GM21529 (cell line): ENCODE measurements around the gene DYNLT4.
"Not testable (repeated sequence)": the region's sequence is repeated elsewhere in the genome, so short reads cannot be mapped to it uniquely, and the experiment has no call there.

ENCODE experiments used
- ATAC-seq: cut with Tn5 transposase; IDR thresholded peaks from one replicate; pipeline ENCODE4 v1.9.1; 2021; ENCODE audit not compliant: unreplicated experiment

The DYNLT4 gene

GRCh38 chr1:44810762-44811105 lies 3.6 kb upstream of the DYNLT4 start:
- ATAC-seq = not testable (repeated sequence)

GRCh38 chr1:44810101-44810761 lies 3.1 kb upstream of the DYNLT4 start:
- no peak for ATAC-seq

- ATAC-seq = peak; percentile 60
Measured at GRCh38 chr1:44808938-44809917, 2.1 kb upstream of the DYNLT4 start.

GRCh38 chr1:44808063-44808937 lies 1.1 kb upstream of the DYNLT4 start, which contains the start of gene BTBD19:
TSS of gene BTBD19 (plus strand) at chr1:44808523. CDS start at chr1:44808821, 298 bp downstream.
- peak; percentile 28 for ATAC-seq

- ATAC-seq = peak; percentile 34
Measured at GRCh38 chr1:44807364-44808062, 362 bp upstream of the DYNLT4 start.

- ATAC-seq = no peak
Measured at GRCh38 chr1:44806025-44806703, 987 bp downstream of the DYNLT4 start.

- ATAC-seq = no peak
Measured at GRCh38 chr1:44805311-44806024, 1.7 kb downstream of the DYNLT4 start.

GRCh38 chr1:44803312-44804095 lies 3.6 kb downstream of the DYNLT4 start:
- ATAC-seq = no peak

- ATAC-seq = no peak
Measured at GRCh38 chr1:44803062-44803311, 4.2 kb downstream of the DYNLT4 start.

- ATAC-seq = no peak
Measured at GRCh38 chr1:44802306-44803061, 4.7 kb downstream of the DYNLT4 start.

- no peak for ATAC-seq
Measured at GRCh38 chr1:44801491-44802305, 5.5 kb downstream of the DYNLT4 start.

- ATAC-seq = peak; percentile 80
Measured at GRCh38 chr1:44799770-44800584, 7.2 kb downstream of the DYNLT4 start, which contains the start of gene PLK3. TSS of gene PLK3 (plus strand) at chr1:44800377. CDS start at chr1:44800464, 87 bp downstream.

- no peak for ATAC-seq
Measured at GRCh38 chr1:44798481-44799365, 8.4 kb downstream of the DYNLT4 start.

GRCh38 chr1:44797886-44798285 lies 9.3 kb downstream of the DYNLT4 start:
- ATAC-seq = not testable (repeated sequence)
